ACC112 (cell line): ENCODE results near the gene LILRB2.
"Not testable (repeated sequence)": the region's sequence is repeated elsewhere in the genome, so short reads cannot be mapped to it uniquely, and the experiment has no call there.

Source experiments
- H2AFZ ChIP-seq: fragments of 200-600 bp; sonication (generic); one replicate; pipeline ENCODE4 v1.6.0; 2017; ENCODE audit warnings: antibody characterized with exemption, low read length; ENCODE audit not compliant: unreplicated experiment
- H3K27ac ChIP-seq: fragments of 200-600 bp; sonication (generic); 2 replicates; pipeline ENCODE4 v1.5.1; 2014; ENCODE audit warnings: low read depth, mild to moderate bottlenecking, antibody characterized with exemption, low read length, moderate library complexity
- H3K27me3 ChIP-seq: fragments of 200-600 bp; sonication (generic); 2 replicates; pipeline ENCODE4 v1.6.1; 2014; ENCODE audit warnings: mild to moderate bottlenecking, antibody characterized with exemption, low read length, moderate library complexity, mixed read lengths; ENCODE audit not compliant: insufficient read depth
- H3K36me3 ChIP-seq: fragments of 200-600 bp; sonication (generic); 2 replicates; pipeline ENCODE4 v1.6.1; 2016; ENCODE audit warnings: mild to moderate bottlenecking, antibody characterized with exemption, low read length, moderate library complexity, mixed read lengths; ENCODE audit not compliant: insufficient read depth
- H3K4me1 ChIP-seq: fragments of 200-600 bp; sonication (generic); one replicate; pipeline ENCODE4 v1.6.1; 2016; ENCODE audit warnings: low read length, mixed read lengths; ENCODE audit not compliant: insufficient read depth, unreplicated experiment, control insufficient read depth
- H3K4me3 ChIP-seq: fragments of 200-600 bp; sonication (generic); 2 replicates; pipeline ENCODE4 v1.5.1; 2014; ENCODE audit warnings: mild to moderate bottlenecking, low read depth, low read length
- H3K79me2 ChIP-seq: fragments of 200-600 bp; sonication (generic); one replicate; pipeline ENCODE4 v1.6.0; 2016; ENCODE audit warnings: low read length; ENCODE audit not compliant: control insufficient read depth, unreplicated experiment, insufficient read depth

The LILRB2 gene

GRCh38 chr19:54282686-54283470, 2.0 kb upstream of the LILRB2 start:
- Histone ChIP-seq H3K36me3 (no peaks in the 10 kb centered on the region), H2AFZ (no peak overlapping the region), H3K4me1 (peaks cover 3% of the 10 kb centered on the region), H3K79me2 (no peaks in the 10 kb centered on the region), H3K4me3 (no peak overlapping the region), H3K27me3 (peaks cover 12% of the 10 kb centered on the region; the same call in 1 of the 2 replicates), H3K27ac (no peak overlapping the region)

GRCh38 chr19:54281729-54282075, 792 bp upstream of the LILRB2 start:
- H3K27me3 ChIP-seq, result peaks cover 12% of the 10 kb centered on the region; the same call in 1 of the 2 replicates
- not testable (repeated sequence) for H3K79me2 ChIP-seq, H3K4me3 ChIP-seq, H3K27ac ChIP-seq, H3K4me1 ChIP-seq, H2AFZ ChIP-seq, H3K36me3 ChIP-seq

GRCh38 chr19:54280441-54280840, 469 bp downstream of the LILRB2 start:
- H3K36me3 ChIP-seq, H3K4me3 ChIP-seq, H3K79me2 ChIP-seq, H3K4me1 ChIP-seq, H2AFZ ChIP-seq, H3K27ac ChIP-seq: not testable (repeated sequence)
- peaks cover 15% of the 10 kb centered on the region for H3K27me3 ChIP-seq

GRCh38 chr19:54280025-54280424, 885 bp downstream of the LILRB2 start:
- peaks cover 15% of the 10 kb centered on the region for H3K27me3 ChIP-seq
- H3K4me3 ChIP-seq, H3K36me3 ChIP-seq, H3K79me2 ChIP-seq, H3K27ac ChIP-seq, H3K4me1 ChIP-seq, H2AFZ ChIP-seq: not testable (repeated sequence)

GRCh38 chr19:54279406-54279962, 1.4 kb downstream of the LILRB2 start:
- H2AFZ ChIP-seq, result no peak overlapping the region
- no peak overlapping the region for H3K4me3 ChIP-seq
- H3K27ac ChIP-seq, result no peak overlapping the region
- no peaks in the 10 kb centered on the region for H3K36me3 ChIP-seq
- H3K27me3 ChIP-seq, result peaks cover 15% of the 10 kb centered on the region
- no peaks in the 10 kb centered on the region for H3K79me2 ChIP-seq
- H3K4me1 ChIP-seq, result no peaks in the 10 kb centered on the region

GRCh38 chr19:54278571-54279195, 2.2 kb downstream of the LILRB2 start:
- not testable (repeated sequence) for H3K4me3 ChIP-seq, H3K27ac ChIP-seq, H2AFZ ChIP-seq, H3K79me2 ChIP-seq, H3K4me1 ChIP-seq, H3K36me3 ChIP-seq
- H3K27me3 ChIP-seq, result peaks cover 21% of the 10 kb centered on the region

- peaks cover 18% of the 10 kb centered on the region for H3K27me3 ChIP-seq
- not testable (repeated sequence) for H3K4me1 ChIP-seq, H3K36me3 ChIP-seq, H3K4me3 ChIP-seq, H3K79me2 ChIP-seq, H3K27ac ChIP-seq, H2AFZ ChIP-seq
These were observed 2.9 kb downstream of the LILRB2 start for GRCh38 chr19:54278056-54278455.

GRCh38 chr19:54277111-54277615, 3.7 kb downstream of the LILRB2 start:
- H3K4me3 ChIP-seq, H3K4me1 ChIP-seq, H3K79me2 ChIP-seq, H3K27ac ChIP-seq, H3K36me3 ChIP-seq, H2AFZ ChIP-seq: not testable (repeated sequence)
- H3K27me3 ChIP-seq, result peaks cover 14% of the 10 kb centered on the region

- Histone ChIP-seq H3K79me2 (no peaks in the 10 kb centered on the region), H3K4me3 (no peak overlapping the region), H2AFZ (no peak overlapping the region), H3K27ac (no peak overlapping the region), H3K36me3 (no peaks in the 10 kb centered on the region), H3K4me1 (no peaks in the 10 kb centered on the region), H3K27me3 (peaks cover 14% of the 10 kb centered on the region)
These were observed 5.0 kb downstream of the LILRB2 start for GRCh38 chr19:54275951-54276350.

GRCh38 chr19:54274516-54274915, 6.4 kb downstream of the LILRB2 start:
- peaks cover 19% of the 10 kb centered on the region for H3K27me3 ChIP-seq
- H3K4me3 ChIP-seq, H3K79me2 ChIP-seq, H2AFZ ChIP-seq, H3K27ac ChIP-seq, H3K4me1 ChIP-seq, H3K36me3 ChIP-seq: not testable (repeated sequence)

GRCh38 chr19:54273821-54274220, 7.1 kb downstream of the LILRB2 start:
- Histone ChIP-seq H3K27ac (no peak overlapping the region), H2AFZ (no peak overlapping the region), H3K36me3 (no peaks in the 10 kb centered on the region), H3K27me3 (peaks cover 26% of the 10 kb centered on the region), H3K4me3 (no peak overlapping the region), H3K4me1 (no peaks in the 10 kb centered on the region), H3K79me2 (no peaks in the 10 kb centered on the region)
